Heart left ventricle (tissue), 13 donors: ENCODE measurements around the gene LTBP2.

Source experiments
- CTCF ChIP-seq, 12 donors: fragments of 200-600 bp; sonication (generic) in 4 of 12; IDR thresholded peaks; one replicate each; pipeline versions ENCODE4 v1.5.0 to v1.8.0; 2018 to 2022; ENCODE audit warnings: antibody characterized with exemption in 12 of 12, mild to moderate bottlenecking in 5 of 12
- POLR2A ChIP-seq, 2 donors: fragments of 450-650 bp; IDR thresholded peaks; one replicate each; pipeline ENCODE4 v1.6.1; 2017; ENCODE audit warnings: antibody characterized with exemption in 2 of 2, mild to moderate bottlenecking in 2 of 2, moderate library complexity in 2 of 2
- donor health status: ischemic (EF 13 %, LVEDD 7.1; RV severe dilation, severe dysfunction).
- donor health status: DM: no; HTN: yes; CAD: no.
- donor health status: DM: no; HTN: no; CAD: no.
- donor health status: ischemic (EF 25% LVEDD 6.9; RV normal size, moderate dysfunction).
- donor health status: ischemic (EF 25% LVEDD 5.7; RV mildly dilated, moderate dysfunction).
- donor health status: ischemic (EF 35%, LVEDD 5.7; RV mildly dilated, moderate dysfunction).
- donor health status: nonischemic (EF 11% LVEDD 7.7; RV severe dilation, severe dysfunction).
- donor health status: DM: yes; HTN: yes; CAD: no.
- donor health status: PGD.
- donor health status: ischemic (EF 29% LVEDD 5.4; RV normal size, mild dysfunction).
- donor health status: nonischemic (EF 23%, LVEDD 6.1; RV moderate dilation, normal function).

GRCh38 chr14:74627076-74627475, 15.0 kb upstream of the LTBP2 start:
- TF ChIP-seq CTCF (IDR thresholded peaks at IDR 0.05) (no peak), POLR2A (IDR thresholded peaks at IDR 0.05) (no peak)
